ENCODE data around the gene LSG1. TPM values are rescaled to one million over a fixed set of nuclear protein-coding genes. Genes with fewer than 3 reads are reported as not detected.

The LSG1 gene
- total and polyA plus RNA-seq, 2 experiments from 2014 or later: 49.2 to 57.1 TPM

- ATAC-seq: no peak
- H3K36me3 Mint-ChIP-seq (ENCODE audit: low read depth): no peaks in the 10 kb centered on the region
Measured at GRCh38 chr3:194705227-194705626, 33.2 kb upstream of the LSG1 start.

More at GRCh38 chr3:194705227-194705626, 33.2 kb upstream of the LSG1 start:
- Histone ChIP-seq H3K27ac (ENCODE audit: low read depth) (no peak overlapping the region), H3K36me3 (ENCODE audit: insufficient read depth) (no peaks in the 10 kb centered on the region), H2AFZ (no peak overlapping the region), H3K4me1 (ENCODE audit: insufficient read depth) (peaks cover 9% of the 10 kb centered on the region), H3F3A (replicated peaks; ENCODE audit: low read depth) (no peaks in the 10 kb centered on the region), H3K4me2 (no peak overlapping the region), H4K20me1 (replicated peaks; ENCODE audit: insufficient read depth) (no peaks in the 10 kb centered on the region), H3K27me3 (ENCODE audit: insufficient read depth) (no peaks in the 10 kb centered on the region), H3K79me2 (replicated peaks; ENCODE audit: insufficient read depth) (no peaks in the 10 kb centered on the region), H3K9me2 (ENCODE audit: insufficient read depth) (no peaks in the 10 kb centered on the region), H3K4me3 (no peak overlapping the region)
- Mint-ChIP-seq H3K27ac (no peak overlapping the region), H3K4me3 (no peak overlapping the region), H3K27me3 (ENCODE audit: insufficient read depth, low read depth, poor library complexity) (peaks cover 13% of the 10 kb centered on the region), H3K4me1 (peaks cover 19% of the 10 kb centered on the region), H3K9me3 (no peaks in the 10 kb centered on the region; the same call in 2 of the 3 replicates)
- no peak for DNase-seq (ENCODE audit: low spot score)
- TF ChIP-seq ZNF114 (CRISPR knock-in tag; IDR thresholded peaks at IDR 0.05): no peak
- no peak for TF ChIP-seq REST (IDR thresholded peaks at IDR 0.05; ENCODE audit: unreplicated experiment)
- no peak for TF ChIP-seq ZNF331 (CRISPR knock-in tag; IDR thresholded peaks at IDR 0.05; ENCODE audit: low read depth)
- TF ChIP-seq NANOG (IDR thresholded peaks at IDR 0.05; ENCODE audit: borderline replicate concordance): no peak
- no peak for TF ChIP-seq JUNB (IDR thresholded peaks at IDR 0.05; ENCODE audit: unreplicated experiment)
- no peak for TF ChIP-seq STAT1 (IDR thresholded peaks at IDR 0.05; ENCODE audit: unreplicated experiment)
- no peak for TF ChIP-seq ZNF462 (CRISPR knock-in tag; IDR thresholded peaks at IDR 0.05)
- TF ChIP-seq EZH2phosphoT487 (IDR thresholded peaks at IDR 0.05; ENCODE audit: unreplicated experiment): no peak
- no peak for TF ChIP-seq CTCF (conservative IDR thresholded peaks at IDR 0.05; ENCODE audit: low read depth in 2 of 2)
- no peak for TF ChIP-seq CREB1 (CRISPR knock-in tag; IDR thresholded peaks at IDR 0.05; ENCODE audit: low read depth)
- no peak for TF ChIP-seq POLR2AphosphoS5 (IDR thresholded peaks at IDR 0.05; ENCODE audit: low read depth)
- no peak for TF ChIP-seq ETS1 (IDR thresholded peaks at IDR 0.05)
- TF ChIP-seq EZH2 (IDR thresholded peaks at IDR 0.05; ENCODE audit: low read depth, unreplicated experiment): no peak
